ENCODE data around the gene SLC1A2. TPM values are rescaled to one million over a fixed set of nuclear protein-coding genes. Genes with fewer than 3 reads are reported as not detected.

Gene SLC1A2
- total RNA-seq, 1 donor from 2014 or later: 0.25 TPM

GRCh38 chr11:35237860-35238715, 181.3 kb downstream of the SLC1A2 start:
- Histone ChIP-seq H3K9me3 (ENCODE audit: insufficient read depth, low read depth, low read length) (no peaks in the 10 kb centered on the region), H3K4me2 (ENCODE audit: low read length) (no peak overlapping the region)
- no peak for FAIRE-seq

GRCh38 chr11:35237351-35237750, 182.0 kb downstream of the SLC1A2 start:
- FAIRE-seq: no peak
- Histone ChIP-seq H3K4me1 (ENCODE audit: insufficient read depth, low read length) (peaks cover 18% of the 10 kb centered on the region), H4K20me1 (ENCODE audit: insufficient read depth, low read length) (no peaks in the 10 kb centered on the region), H3K36me3 (ENCODE audit: insufficient read depth, low read length) (no peaks in the 10 kb centered on the region), H3K79me2 (ENCODE audit: insufficient read depth, low read length) (no peaks in the 10 kb centered on the region), H3K27ac (ENCODE audit: low read depth, low read length) (peak overlapping the region; percentile 35), H3K9ac (ENCODE audit: low read length) (no peak overlapping the region), H3K27me3 (ENCODE audit: insufficient read depth, low read length) (no peaks in the 10 kb centered on the region), H2AFZ (ENCODE audit: low read depth, low read length) (no peak overlapping the region), H3K9me3 (ENCODE audit: insufficient read depth, low read depth, low read length) (no peaks in the 10 kb centered on the region), H3K4me2 (ENCODE audit: low read length) (no peak overlapping the region), H3K4me3 (ENCODE audit: insufficient read depth, low read depth, low read length) (no peak overlapping the region)
- no peak for TF ChIP-seq EZH2 (IDR thresholded peaks at IDR 0.05; ENCODE audit: insufficient read depth, low read length)
- TF ChIP-seq, protein P1, sequence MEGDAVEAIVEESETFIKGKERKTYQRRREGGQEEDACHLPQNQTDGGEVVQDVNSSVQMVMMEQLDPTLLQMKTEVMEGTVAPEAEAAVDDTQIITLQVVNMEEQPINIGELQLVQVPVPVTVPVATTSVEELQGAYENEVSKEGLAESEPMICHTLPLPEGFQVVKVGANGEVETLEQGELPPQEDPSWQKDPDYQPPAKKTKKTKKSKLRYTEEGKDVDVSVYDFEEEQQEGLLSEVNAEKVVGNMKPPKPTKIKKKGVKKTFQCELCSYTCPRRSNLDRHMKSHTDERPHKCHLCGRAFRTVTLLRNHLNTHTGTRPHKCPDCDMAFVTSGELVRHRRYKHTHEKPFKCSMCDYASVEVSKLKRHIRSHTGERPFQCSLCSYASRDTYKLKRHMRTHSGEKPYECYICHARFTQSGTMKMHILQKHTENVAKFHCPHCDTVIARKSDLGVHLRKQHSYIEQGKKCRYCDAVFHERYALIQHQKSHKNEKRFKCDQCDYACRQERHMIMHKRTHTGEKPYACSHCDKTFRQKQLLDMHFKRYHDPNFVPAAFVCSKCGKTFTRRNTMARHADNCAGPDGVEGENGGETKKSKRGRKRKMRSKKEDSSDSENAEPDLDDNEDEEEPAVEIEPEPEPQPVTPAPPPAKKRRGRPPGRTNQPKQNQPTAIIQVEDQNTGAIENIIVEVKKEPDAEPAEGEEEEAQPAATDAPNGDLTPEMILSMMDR (IDR thresholded peaks at IDR 0.05; ENCODE audit: insufficient read depth, low read depth, low read length): no peak
- Mint-ChIP-seq H3K4me3 (ENCODE audit: unreplicated experiment) (no peak overlapping the region), H3K36me3 (ENCODE audit: low read depth, unreplicated experiment) (no peaks in the 10 kb centered on the region), H3K9me3 (ENCODE audit: unreplicated experiment) (peaks cover 4% of the 10 kb centered on the region), H3K27me3 (ENCODE audit: low read depth, unreplicated experiment) (peaks cover 4% of the 10 kb centered on the region), H3K4me1 (ENCODE audit: low read depth, unreplicated experiment) (peaks cover 8% of the 10 kb centered on the region), H3K27ac (ENCODE audit: unreplicated experiment) (peak overlapping the region; percentile 83)
- no peak for DNase-seq (ENCODE audit: low read depth)

More at GRCh38 chr11:35237860-35238715, 181.3 kb downstream of the SLC1A2 start:
- no peak overlapping the region for H3K27ac ChIP-seq (ENCODE audit: low read depth, low read length)
- H4K20me1 ChIP-seq (ENCODE audit: insufficient read depth, low read length): no peaks in the 10 kb centered on the region
- H3K4me3 Mint-ChIP-seq (ENCODE audit: unreplicated experiment): no peak overlapping the region
- H3K4me1 ChIP-seq (ENCODE audit: insufficient read depth, low read length): peaks cover 18% of the 10 kb centered on the region
- H3K36me3 ChIP-seq (ENCODE audit: insufficient read depth, low read length): no peaks in the 10 kb centered on the region
- no peaks in the 10 kb centered on the region for H3K36me3 Mint-ChIP-seq (ENCODE audit: low read depth, unreplicated experiment)
- H3K27ac Mint-ChIP-seq (ENCODE audit: unreplicated experiment): no peak overlapping the region
- no peak overlapping the region for H3K9ac ChIP-seq (ENCODE audit: low read length)
- peaks cover 4% of the 10 kb centered on the region for H3K27me3 Mint-ChIP-seq (ENCODE audit: low read depth, unreplicated experiment)
- peaks cover 4% of the 10 kb centered on the region for H3K9me3 Mint-ChIP-seq (ENCODE audit: unreplicated experiment)
- DNase-seq (ENCODE audit: low read depth): no peak
- H2AFZ ChIP-seq (ENCODE audit: low read depth, low read length): no peak overlapping the region
- H3K27me3 ChIP-seq (ENCODE audit: insufficient read depth, low read length): no peaks in the 10 kb centered on the region
- H3K4me3 ChIP-seq (ENCODE audit: insufficient read depth, low read depth, low read length): no peak overlapping the region
- no peaks in the 10 kb centered on the region for H3K79me2 ChIP-seq (ENCODE audit: insufficient read depth, low read length)
- H3K4me1 Mint-ChIP-seq (ENCODE audit: low read depth, unreplicated experiment): peaks cover 8% of the 10 kb centered on the region
- no peak for TF ChIP-seq EZH2 (IDR thresholded peaks at IDR 0.05; ENCODE audit: insufficient read depth, low read length)
- TF ChIP-seq, protein P1 (IDR thresholded peaks at IDR 0.05; ENCODE audit: insufficient read depth, low read depth, low read length): peak; percentile 45

GRCh38 chr11:35236667-35237003, 182.7 kb downstream of the SLC1A2 start:
- Histone ChIP-seq H3K4me3 (ENCODE audit: insufficient read depth, low read depth, low read length) (no peak overlapping the region), H3K9ac (ENCODE audit: low read length) (no peak overlapping the region), H3K79me2 (ENCODE audit: insufficient read depth, low read length) (no peaks in the 10 kb centered on the region), H3K4me2 (ENCODE audit: low read length) (peak overlapping the region; percentile 16), H3K27ac (ENCODE audit: low read depth, low read length) (peak overlapping the region; percentile 35), H3K27me3 (ENCODE audit: insufficient read depth, low read length) (no peaks in the 10 kb centered on the region), H3K4me1 (ENCODE audit: insufficient read depth, low read length) (peaks cover 18% of the 10 kb centered on the region), H3K36me3 (ENCODE audit: insufficient read depth, low read length) (peaks cover under 1% of the 10 kb centered on the region), H4K20me1 (ENCODE audit: insufficient read depth, low read length) (no peaks in the 10 kb centered on the region), H2AFZ (ENCODE audit: low read depth, low read length) (no peak overlapping the region), H3K9me3 (ENCODE audit: insufficient read depth, low read depth, low read length) (no peaks in the 10 kb centered on the region)
- Mint-ChIP-seq H3K4me3 (ENCODE audit: unreplicated experiment) (no peak overlapping the region), H3K27me3 (ENCODE audit: low read depth, unreplicated experiment) (peaks cover 4% of the 10 kb centered on the region), H3K9me3 (ENCODE audit: unreplicated experiment) (peaks cover 4% of the 10 kb centered on the region), H3K4me1 (ENCODE audit: low read depth, unreplicated experiment) (peaks cover 8% of the 10 kb centered on the region), H3K27ac (ENCODE audit: unreplicated experiment) (peak overlapping the region; percentile 83), H3K36me3 (ENCODE audit: low read depth, unreplicated experiment) (no peaks in the 10 kb centered on the region)
- no peak for TF ChIP-seq EZH2 (IDR thresholded peaks at IDR 0.05; ENCODE audit: insufficient read depth, low read length)
- TF ChIP-seq, protein P1 (IDR thresholded peaks at IDR 0.05; ENCODE audit: insufficient read depth, low read depth, low read length): no peak
- FAIRE-seq (peak; percentile 78), DNase-seq (ENCODE audit: low read depth) (peak; percentile 84)
